ENCODE measurements around the gene ALDH7A1.
"Not testable (repeated sequence)": the region's sequence is repeated elsewhere in the genome, so short reads cannot be mapped to it uniquely, and the experiment has no call there.

The ALDH7A1 gene

DNA sequence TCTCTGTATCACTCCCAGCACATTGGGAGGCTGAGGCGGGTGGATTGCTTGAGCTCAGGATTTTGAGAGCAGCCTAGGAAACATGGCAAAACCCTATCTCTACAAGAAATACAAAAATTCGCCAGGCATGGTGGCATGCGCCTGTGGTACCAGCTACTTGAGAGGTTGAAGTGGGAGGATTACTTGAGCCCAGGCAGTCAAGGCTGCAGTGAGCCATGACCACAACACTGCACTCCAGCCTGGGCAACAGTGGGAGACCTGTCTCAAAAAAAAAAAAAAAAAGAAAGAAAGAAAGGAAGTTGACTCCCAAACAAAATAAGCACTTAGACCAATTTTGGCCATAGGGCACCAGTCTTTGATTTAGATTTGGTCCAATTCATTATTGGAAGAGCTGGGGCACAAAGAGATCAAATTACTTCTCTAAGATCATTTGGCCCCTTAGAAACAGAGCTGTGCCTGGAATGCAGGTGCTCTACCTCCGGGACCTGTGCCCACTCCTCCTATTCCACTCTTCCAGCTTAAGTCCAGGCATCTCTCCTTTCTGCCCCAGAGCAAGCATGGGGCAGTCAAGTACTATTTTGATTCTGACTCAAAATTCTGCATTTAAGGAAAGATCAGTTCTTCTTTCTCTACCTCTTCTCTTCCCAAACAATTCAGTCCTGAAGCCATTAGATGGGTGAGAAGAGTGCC, 59.0 kb downstream of the ALDH7A1 start:
- no peak for DNase-seq (ENCODE audit: low read depth in 2 of 2, low spot score in 1 of 2)

DNA sequence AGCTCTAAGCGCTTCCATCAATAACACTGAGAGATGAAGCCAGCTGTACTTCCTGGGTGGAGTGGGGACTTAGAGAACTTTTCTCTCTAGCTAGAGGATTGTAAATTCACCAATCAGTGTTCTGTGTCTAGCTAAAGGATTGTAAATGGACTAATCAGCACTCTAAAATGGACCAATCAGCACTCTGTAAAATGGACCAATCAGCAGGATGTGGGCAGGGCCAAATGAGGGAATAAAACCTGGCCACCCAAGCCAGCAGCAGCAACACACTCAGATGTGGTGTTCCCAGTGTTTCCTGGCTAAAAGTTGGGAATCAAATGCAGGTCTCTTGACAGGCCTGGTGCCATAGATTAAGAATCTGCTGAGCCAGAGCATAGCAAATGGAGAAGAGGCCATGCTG, 60.5 kb downstream of the ALDH7A1 start:
- DNase-seq (ENCODE audit: low read depth in 2 of 2, low spot score in 1 of 2), result no peak

DNA sequence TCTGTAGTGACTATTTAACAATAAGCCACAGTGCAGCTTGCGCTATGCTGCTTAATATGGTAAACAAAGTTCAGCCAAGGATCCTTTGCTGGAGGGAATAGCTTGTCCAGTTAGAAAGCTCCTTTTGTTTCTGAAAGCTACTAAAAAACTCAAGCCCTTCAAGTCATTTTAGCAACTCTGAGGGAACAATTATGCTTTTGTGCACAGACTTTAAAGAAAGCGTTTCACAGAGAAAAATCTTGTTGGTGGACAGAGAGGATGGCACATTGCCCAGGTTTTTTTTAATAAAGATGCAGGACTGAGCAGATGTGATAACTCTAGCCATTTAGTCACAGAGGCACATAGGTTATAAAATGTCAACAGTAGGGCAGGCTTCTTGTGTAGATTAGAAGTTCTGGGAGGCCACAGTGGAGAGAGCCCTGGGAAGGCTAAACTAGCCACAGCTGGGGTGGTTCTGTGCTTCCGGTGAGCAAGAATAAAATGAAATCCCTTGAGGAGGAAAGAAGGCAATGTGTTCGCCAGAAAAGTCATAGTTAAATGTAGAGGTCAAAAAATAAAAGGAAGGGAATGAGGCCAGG, 63.4 kb downstream of the ALDH7A1 start:
- no peak for DNase-seq (ENCODE audit: low read depth in 2 of 2, low spot score in 1 of 2)

DNA sequence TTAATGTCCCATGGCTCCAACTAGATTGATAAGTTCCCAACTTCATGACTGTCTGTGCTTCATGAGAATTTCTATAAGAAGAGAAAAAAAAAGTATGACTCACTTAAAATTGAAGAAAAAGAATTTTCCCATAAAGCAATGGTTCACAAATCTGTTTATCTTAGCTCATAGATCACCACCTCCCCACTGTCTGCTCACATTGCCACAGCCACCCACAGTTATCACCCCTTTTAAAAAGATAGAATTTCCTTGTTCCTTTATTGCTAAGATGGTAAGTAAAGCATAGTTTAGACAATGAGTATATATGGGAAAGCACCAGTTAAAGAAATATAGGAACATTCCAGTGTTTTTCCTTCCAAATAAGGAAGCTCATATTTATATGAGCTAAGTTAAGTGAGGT, 67.1 kb downstream of the ALDH7A1 start:
- DNase-seq (ENCODE audit: low read depth in 2 of 2, low spot score in 1 of 2), result no peak

DNA sequence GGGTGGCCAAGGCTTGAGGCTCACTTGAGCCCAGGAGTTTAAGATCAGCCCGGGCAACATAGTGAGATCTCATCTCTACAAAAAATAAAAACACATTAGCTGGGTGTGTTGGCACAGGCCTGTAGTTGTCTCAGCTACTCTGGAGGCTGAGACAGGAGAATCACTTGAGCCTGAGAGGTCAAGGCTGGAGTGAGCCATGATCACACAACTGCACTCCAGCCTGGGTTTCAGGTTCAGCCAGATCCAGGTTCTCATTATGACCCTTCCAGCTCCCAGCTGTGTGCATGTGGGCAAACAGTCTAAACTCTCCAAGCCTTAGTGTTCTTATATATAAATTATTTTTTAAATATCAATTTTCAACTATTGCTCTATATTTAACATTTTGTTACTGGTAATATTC, 67.9 kb downstream of the ALDH7A1 start:
- DNase-seq (ENCODE audit: low read depth in 2 of 2, low spot score in 1 of 2), result no peak

DNA sequence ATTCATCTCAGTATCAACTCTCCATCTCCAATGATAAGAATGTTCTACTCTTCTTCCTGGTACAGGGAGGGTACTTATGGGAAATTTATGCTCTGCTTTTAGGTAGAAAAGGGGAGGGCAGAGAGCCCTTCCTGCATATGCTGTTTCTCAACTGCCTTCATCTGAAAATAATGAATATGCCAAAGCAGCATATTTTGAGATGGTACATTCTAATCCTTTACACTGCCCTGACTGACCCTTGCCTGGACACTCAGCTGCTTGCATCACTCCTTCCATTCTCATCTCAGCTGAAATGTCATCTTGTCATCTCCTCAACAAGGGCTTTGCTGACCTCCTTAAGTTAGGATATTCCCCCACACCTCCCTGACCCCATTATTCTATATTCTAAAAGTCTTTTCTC, 68.5 kb downstream of the ALDH7A1 start:
- no peak for DNase-seq (ENCODE audit: low read depth in 2 of 2, low spot score in 1 of 2)

DNA sequence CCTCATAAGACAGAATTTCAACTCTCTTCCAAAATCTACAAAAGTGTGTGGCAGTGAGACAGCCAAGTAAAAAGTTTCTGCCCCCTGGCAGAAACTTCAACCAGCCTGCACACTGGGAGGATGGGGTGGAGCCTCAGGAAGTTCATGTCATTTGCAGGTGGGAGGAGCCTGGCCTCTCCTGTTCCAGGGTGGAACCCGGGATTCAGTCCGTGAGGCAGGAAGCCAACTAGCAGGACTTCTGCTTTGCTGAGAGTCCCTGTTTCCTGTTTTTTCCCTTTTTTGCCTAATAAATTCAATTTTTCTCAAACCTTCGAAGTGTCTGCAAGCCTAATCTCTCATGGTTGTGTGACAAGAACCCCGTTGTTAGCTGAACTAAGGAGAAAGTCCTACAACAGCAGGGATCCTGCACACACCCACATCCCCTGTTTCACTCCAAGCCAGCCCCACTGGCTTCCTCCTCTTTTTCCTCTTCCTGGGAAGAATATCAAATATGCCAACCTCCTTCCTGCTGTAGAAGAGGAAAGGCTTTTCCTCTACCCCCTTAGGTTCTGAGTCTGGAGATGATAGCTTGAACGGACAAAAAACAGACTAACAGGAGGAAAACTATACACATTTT, 69.3 kb downstream of the ALDH7A1 start:
- no peak for DNase-seq (ENCODE audit: low read depth in 2 of 2, low spot score in 1 of 2)

DNA sequence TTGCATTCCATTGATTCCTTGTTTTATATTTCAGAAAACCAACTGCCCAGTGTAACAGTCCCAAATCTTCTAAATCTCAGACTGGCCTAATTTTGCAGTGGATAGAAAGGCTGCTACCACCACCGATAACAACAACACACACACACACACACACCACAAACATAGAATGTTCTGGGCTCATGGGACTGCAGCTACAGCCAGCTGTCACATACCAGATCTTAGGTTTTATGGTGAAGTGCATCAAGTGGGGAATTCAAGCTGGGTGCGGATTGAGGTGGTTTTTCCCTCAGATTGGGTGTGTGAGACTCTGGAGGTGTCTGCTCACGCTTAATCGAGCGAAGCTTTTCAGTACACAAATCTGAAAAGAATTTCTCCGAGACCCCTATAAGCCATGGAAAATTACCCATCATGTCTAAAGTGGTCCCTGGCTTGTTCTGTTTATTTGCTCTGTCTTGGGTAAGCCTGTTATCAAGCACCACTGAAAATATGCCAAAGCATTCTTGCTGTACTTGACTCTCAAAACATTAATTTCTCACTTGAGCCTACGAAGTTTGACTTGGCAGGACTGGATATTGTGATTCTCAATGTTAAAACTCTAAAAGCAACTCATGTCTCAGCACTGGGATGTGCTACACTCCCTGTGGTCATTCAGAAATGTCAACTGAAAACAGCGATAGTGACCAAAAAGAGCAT, 71.1 kb downstream of the ALDH7A1 start:
- DNase-seq (ENCODE audit: low read depth in 2 of 2, low spot score in 1 of 2), result no peak

DNA sequence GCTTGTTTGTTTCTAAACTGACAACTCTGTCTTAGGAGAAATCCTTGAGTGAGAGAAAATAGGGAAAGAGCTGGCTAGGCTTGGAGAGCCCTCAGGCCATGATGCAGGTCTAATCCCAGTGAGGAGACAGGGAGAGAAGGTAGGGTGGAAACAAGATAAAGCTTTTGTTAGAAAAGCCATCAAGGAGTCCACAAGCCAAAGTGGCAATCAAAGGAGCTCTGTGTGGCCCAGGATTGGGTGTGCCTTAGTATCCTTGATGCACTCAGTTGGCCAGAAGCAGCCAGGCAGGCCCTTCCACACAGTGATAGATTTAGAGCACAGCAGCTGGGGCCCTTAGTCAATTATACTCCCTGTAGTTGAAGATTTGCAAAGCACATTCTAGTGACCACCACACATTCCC, 73.9 kb downstream of the ALDH7A1 start:
- no peak for DNase-seq (ENCODE audit: low read depth in 2 of 2, low spot score in 1 of 2)

DNA sequence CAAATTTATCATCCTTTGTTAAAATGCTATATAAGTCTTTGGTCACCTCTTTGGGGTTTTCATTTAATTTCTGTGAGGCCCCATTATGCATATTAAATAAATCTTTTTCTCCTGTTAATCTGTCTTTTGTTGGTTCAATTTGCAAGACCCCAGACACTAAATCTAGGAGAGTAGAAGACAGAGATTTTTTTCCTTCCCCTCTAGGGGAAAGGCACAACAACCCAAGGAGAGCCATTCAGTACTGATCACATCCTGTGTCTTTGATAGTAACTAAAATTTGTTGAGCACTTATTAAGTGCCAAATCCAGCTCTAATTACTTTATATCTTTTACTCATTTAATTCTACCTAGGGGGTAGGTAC, 74.4 kb downstream of the ALDH7A1 start:
- no peak for DNase-seq (ENCODE audit: low read depth in 2 of 2, low spot score in 1 of 2)

DNA sequence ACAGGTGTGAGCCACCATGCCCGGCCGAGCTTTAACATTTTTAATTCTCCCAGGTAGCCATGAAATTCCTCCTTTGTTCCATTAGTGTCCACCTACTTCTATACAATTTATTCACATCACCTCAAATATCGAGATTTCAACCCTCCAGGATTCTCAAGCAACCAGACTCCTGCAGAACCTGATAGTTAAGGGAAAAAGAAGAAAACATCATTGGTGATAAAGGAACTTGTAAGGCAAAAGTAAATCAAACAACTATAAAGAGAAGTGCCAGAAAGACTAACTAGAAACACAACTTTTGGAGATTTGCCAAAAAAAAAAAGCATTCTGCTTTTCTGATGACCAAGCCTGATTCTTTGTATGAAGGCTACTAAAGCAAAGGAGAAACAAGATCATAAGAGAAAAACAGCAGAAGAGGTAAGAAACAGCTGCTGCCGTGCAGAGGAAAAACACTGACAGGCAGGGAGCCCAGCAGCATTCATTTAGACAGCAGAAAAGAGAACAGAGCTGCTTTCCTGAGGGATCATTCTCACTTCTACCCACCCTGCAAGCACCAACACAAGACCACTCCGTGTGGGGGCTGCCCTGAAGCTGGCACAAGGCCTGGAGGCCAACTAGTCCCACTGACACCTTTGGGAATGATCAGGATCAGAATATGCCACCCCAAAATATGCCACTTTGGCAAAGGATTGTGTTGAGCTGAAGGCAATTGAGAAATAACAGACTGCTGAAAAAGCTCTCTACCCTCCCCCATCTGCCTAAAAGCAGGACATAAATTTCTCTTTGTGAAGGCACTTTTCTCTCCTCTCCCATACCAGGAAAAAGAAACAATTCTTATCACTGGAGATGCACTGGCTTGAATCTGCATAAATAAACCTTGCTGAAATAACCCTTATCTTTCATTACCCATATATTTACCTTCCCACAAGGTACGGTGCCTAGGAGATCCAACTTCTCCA, 75.1 kb downstream of the ALDH7A1 start:
- no peak for DNase-seq (ENCODE audit: low read depth in 2 of 2, low spot score in 1 of 2)

DNA sequence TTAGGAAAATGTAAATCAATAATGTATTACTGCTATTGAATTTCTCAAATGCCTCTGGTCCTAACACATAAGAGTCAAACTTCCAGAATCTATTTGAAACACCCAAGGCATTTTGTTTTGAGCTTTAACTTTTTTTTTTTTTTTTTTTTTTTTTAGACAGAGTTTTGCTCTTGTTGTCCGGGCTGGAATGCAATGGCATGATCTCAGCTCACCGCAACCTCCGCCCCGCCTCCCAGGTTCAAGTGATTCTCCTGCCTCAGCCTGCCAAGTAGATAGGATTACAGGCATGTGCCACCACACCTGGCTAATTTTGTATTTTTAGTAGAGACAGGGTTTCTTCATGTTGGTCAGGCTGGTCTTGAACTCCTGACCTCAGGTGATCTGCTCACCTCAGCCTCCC, 75.8 kb downstream of the ALDH7A1 start:
- not testable (repeated sequence) for DNase-seq (ENCODE audit: low read depth in 2 of 2, low spot score in 1 of 2)

DNA sequence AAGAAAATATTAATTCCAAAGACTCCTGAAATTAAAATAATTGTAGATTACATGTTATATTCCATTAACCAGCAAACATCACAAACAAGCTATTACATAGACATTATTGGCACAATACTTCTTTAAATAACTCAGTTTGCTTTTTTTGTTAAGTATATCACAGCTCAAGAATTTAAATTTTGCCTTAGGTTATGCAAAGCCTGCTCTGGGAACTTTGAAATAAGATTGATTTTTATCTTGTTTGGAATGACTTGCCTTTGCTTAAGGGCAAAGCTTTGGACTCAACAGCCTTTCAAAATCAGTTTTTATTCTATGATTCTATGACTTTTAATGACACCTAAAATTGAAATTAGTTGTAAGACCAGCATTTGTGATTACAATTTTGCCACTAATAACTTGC, 78.2 kb downstream of the ALDH7A1 start:
- no peak for DNase-seq (ENCODE audit: low read depth in 2 of 2, low spot score in 1 of 2)

DNA sequence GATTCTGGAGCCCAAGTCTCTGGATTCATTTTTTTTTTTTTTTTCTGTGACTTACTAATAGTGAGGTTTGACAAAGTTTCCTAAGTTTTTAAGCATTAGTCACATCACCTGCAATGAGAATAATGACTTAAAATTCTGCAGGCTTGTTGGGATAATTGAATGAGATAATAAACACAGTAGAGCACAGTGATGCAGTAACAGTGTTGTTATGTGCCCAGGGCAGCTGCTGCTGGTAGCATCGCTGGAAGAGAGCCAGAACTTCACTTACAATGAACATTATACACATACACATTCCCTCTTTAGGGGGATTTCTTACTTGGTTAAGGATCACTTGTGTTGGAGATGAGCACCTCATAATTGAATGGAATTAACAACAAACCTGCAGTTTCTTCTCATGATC, 78.9 kb downstream of the ALDH7A1 start:
- no peak for DNase-seq (ENCODE audit: low read depth in 2 of 2, low spot score in 1 of 2)

DNA sequence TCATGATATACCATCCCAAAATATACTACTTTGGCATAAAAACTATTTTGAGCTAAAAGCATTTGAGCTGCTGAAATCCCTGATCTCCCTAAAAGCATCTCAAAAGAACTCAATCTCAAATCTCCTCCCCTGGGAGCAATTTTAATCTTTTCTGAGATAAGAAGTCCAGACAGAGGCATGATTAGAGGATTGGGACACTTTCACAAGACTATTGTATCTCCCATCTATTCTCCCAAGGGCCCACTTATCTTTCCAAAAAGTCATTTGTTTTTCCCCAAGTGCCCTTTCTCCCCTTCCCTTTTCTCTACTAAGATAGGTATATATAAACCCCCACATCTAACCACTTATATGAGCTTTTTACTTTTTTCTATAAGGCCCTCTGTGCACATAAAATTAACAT, 79.7 kb downstream of the ALDH7A1 start:
- no peak for DNase-seq (ENCODE audit: low read depth in 2 of 2, low spot score in 1 of 2)

DNA sequence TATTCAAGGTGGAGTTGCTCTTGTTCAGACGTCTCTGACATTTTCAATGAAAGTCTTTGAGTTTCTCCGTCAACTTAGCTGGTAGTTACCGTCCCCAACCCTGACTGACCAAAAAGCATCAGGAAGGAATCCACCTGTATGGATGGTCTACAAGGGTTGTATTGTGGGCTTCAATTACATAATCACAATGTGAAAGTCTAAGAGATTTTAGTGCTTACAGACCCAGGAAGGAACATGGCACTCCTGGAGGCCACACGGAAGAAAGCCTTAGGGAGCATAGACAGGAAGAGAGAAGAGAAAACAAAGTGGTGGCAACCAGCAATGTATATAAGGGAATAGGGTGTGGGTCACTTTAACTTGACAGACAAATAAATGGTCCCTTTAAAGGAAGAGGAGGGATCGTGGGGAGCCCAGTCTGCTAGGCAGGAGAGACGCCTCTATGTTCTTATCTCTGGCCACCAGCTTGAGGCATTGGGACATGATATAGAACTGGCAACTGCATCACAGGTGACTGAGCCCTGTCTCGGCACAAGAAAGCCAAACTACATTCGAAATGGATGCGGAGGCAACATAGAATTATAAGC, 80.4 kb downstream of the ALDH7A1 start:
- DNase-seq (ENCODE audit: low read depth in 2 of 2, low spot score in 1 of 2), result no peak

DNA sequence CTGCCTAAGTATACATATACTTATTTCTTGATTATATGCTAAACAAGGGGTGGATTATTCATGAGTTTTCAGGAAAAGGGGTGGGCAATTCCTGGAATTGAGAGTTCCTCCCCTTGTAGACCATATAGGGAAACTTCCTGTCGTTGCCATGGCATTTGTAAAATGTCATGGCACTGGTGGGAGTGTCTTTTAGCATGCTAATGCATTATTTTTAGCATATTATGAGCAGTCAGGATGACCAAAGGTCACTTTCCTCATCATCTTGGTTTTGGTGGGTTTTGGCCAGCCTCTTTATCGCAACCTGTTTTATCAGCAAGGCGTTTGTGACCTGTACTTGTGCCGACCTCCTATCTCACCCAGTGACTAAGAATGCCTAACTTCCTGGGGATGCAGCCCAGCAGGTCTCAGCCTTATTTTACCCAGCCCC, 80.9 kb downstream of the ALDH7A1 start:
- no peak for DNase-seq (ENCODE audit: low read depth in 2 of 2, low spot score in 1 of 2)

DNA sequence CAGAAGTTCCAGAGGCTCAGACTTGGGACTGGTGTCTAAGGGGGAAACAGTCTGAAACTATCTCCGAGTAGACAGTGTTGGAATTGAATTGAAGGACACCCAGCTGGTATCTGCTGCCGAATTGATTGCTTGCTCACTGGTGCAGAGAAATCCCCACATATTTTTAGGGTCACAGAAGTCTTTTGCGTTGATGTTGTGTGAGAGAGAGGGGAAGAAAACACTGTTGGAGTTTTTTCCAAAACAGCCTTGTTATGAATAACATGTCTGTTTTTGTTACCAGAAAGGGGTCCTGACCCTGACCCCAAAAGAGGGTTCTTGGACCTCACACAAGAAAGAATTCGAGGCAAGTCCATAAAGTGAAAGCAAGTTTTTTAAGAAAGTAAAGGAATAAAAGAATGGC, 81.3 kb downstream of the ALDH7A1 start:
- DNase-seq (ENCODE audit: low read depth in 2 of 2, low spot score in 1 of 2), result no peak

DNA sequence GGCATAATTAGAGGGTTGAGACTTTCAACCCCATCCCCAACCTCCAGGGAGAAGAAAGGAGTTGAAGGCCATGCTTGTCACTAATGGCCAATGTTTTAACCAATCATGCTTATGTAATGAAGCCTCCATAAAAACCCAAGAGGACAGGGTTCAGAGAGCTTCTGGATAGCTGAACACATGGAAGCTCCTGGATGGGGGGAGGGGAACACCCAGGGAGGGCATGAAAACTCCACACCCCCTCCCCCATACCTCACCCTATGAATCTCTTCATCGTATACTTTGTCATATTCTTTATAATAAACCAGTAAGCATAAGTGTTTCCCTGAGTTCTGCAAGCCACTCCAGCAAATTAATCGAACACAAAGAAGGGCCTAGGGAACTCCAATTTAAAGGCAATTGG, 81.7 kb downstream of the ALDH7A1 start:
- no peak for DNase-seq (ENCODE audit: low read depth in 2 of 2, low spot score in 1 of 2)

DNA sequence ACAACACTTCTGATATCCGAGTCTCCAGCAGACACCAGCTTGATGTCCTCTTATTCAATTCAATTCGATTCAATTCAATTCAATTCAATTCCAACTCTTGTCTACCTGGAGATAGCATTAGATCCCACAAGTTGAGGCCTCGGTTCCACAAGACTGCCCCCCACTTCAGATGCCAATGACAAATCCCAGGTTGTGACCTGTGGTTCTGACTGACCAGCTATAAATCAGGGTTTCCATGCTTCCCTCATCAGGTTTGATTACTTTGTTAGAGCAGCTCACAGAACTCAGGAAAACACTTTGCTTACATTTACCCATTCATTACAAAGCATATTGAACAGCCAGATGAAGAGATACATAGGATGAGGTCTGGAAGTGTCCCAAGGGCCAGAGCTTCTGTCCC, 82.6 kb downstream of the ALDH7A1 start:
- no peak for DNase-seq (ENCODE audit: low read depth in 2 of 2, low spot score in 1 of 2)

DNA sequence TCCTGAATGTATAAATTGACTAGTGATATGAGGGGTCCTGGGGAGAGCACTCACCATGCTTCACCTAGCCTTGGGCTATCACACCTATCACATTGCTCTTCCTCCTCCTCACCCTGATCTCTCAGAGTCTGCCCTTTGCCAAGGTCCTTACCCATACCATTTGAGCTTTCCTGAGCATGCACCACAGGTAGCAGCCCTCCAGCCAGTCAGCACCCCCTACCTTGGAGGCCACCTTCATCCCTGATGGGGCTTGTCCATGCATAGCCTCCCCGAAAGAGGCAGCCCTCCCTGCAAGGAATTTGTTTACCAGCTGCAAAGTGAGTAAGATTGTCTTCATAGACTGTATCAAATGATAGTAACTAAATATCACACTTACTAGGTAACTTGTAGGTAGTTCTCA, 83.1 kb downstream of the ALDH7A1 start:
- DNase-seq (ENCODE audit: low read depth in 2 of 2, low spot score in 1 of 2), result no peak
